GM15510 (cell line): ENCODE measurements around the gene CABLES2.

Experiments used
- POLR2A ChIP-seq: IDR thresholded peaks from 3 replicates; pipeline ENCODE4 v1.6.1; 2011; ENCODE audit warnings: borderline replicate concordance; ENCODE audit not compliant: insufficient read length; ENCODE audit errors: extremely low read depth

CABLES2 gene

GRCh38 chr20:62381202-62381797, 25.8 kb downstream of the CABLES2 start:
- TF ChIP-seq POLR2A: no peak

- no peak for TF ChIP-seq POLR2A
Measured at GRCh38 chr20:62378215-62378614, 28.9 kb downstream of the CABLES2 start.

DNA sequence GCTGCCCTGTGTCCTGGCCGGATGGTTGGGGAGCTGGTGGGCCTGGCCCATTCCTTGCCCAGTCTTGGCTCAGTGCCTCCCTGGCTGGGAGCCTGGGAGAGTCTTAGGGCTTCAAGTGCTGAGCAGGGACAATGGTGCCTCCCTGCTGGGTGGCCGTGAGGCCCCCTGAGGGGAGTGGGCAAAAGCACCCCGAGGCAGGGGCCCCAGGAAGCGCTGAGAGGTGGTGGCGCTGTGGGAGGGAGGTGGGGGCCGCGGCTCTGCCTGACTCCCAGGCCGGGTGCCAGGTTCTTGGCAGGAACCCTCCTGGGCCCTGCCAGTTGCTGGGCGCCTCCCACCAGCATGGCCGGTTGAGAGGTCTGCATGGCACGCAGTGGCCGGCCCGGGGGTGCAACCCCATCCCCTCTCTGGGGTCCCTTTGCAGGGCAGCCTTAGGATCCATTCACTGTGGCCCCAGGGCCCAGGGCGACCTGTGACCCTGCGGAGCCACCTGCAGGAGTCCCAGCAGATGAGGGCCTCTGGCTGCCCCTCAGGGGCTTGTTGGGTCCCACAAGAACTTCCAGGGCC, 29.4 kb downstream of the CABLES2 start:
- TF ChIP-seq POLR2A: no peak

- no peak for TF ChIP-seq POLR2A
Measured at GRCh38 chr20:62377064-62377461, 30.0 kb downstream of the CABLES2 start.

DNA sequence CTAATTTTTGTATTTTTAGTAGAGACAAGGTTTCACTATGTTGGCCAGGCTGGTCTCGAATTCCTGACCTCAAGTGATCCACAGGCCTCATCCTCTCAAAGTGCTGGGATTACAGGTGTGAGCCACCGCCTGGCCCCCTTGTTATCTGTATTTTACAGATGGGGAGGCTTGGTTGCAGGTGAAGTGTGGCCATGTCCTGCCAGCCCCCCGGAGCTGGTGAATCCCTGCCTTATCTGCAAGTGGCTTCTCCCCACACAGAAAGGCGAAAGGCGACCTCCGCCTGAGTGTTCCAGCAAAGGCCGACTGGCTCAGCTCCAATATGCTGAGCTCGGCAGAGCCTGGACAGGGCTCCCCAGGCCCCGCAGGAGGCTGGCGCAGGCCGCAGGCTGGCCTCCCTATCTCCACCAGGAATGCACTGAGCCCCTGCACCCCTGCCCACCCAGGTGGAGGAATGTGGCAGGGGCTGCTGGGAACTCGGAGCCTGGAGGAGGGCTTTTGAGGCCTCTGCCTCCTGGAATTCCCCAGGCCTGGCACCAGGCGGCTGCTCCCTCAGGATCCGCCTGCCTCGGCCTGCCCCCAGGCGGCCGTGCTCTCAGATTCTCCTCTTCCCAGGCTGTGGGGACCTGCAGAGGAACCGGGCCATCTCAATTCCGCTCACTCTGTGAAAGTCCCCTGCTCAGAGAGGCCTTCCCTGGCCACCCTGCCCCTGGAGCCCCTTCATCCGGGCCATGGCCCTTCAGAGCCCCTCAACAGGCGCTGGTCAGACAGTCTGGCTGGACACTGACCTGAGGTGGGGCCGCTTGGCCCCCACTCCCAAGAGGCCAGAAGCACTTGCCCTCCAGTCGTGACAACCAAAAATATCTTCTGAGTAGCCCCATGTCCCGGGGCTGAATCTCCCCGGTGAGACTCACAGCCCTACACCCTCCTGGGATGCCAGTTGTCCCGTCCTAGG, 30.7 kb downstream of the CABLES2 start:
- TF ChIP-seq POLR2A: no peak

DNA sequence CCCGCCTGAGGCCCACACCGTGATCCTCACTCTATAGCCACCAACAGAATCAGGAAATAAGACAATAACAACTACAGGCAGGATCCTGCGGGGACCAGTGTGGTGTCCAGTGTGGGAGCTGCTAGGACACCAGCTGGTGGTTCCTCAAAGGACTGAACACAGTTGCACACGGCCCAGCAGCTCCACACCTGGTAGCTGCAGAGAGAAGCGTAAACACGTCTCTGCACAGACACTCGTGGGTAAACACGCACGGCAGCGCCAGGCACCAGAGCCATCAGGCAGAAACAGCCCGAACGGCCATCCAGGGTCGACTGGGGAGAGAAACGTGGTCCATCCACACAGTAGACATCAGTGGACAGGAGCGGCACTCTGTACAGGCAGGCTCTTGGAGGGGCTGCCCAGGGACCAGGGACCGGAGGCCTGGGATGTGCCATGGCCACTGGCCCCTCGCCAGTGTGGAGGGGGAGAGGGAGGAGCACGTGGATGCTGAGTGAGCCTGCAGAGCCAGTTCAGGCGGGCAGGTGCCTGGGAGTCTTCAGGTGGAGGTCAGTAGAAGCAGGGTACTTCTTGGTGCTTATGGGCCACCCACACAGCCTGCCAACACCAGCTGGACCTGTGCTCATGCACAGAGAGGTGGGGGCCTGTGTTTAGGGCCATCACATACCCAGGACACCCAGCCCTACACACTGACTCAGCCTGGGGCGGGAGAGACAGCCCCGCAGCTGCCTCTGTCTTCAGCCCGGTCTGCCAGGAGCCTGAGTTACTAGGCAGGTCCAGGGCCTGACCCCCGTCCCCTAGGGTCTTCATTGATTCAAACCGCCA, 32.5 kb downstream of the CABLES2 start:
- TF ChIP-seq POLR2A: no peak

DNA sequence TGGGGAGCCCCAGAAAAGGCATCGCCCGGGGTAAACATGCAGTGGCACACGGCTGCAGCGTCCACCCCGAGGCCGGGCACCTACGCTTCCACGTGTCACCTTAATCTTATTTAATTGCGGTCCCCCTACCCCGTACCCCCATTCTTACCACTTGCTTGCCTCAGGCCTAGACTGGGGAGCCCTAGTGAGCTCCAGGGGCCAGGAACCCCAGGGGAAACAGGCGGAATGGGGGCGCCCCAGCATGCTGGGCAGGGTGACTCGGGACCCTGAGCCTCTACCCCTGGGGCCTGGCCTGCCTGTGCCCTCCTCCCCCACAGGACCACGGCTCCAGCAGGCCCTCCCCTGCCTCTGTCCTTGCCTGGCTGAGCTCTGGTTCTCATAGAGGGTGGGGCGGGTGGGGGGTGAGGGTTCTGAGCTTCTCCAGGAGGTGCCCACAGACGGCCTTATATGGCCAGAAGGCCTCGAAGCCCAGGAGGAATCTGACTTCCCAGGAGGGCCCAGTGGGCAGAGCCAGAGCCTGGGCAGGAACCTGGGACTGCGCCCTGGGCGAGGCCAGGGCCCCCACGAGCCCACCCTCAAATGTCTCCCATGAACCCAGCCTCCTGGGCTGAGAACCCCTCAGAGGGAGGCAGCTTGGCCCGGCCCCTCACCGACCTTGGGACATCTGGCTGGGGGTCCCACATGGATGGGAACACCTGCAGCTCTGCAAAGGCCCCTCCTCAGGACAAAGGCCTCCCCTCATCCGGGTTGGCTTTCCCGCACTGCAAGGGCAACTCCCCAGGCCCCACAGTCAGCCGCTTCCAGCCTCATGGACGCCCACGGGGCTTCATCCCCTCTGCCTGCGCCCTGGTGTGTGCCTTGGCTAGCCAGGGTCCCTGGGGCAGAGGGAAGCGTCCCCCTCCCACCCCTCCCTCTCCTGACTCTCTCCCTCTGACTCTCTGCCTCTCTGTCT, 34.8 kb downstream of the CABLES2 start:
- TF ChIP-seq POLR2A: no peak

GRCh38 chr20:62371588-62372041, 35.5 kb downstream of the CABLES2 start:
- no peak for TF ChIP-seq POLR2A

- no peak for TF ChIP-seq POLR2A
Measured at GRCh38 chr20:62370807-62371587, 36.1 kb downstream of the CABLES2 start.

DNA sequence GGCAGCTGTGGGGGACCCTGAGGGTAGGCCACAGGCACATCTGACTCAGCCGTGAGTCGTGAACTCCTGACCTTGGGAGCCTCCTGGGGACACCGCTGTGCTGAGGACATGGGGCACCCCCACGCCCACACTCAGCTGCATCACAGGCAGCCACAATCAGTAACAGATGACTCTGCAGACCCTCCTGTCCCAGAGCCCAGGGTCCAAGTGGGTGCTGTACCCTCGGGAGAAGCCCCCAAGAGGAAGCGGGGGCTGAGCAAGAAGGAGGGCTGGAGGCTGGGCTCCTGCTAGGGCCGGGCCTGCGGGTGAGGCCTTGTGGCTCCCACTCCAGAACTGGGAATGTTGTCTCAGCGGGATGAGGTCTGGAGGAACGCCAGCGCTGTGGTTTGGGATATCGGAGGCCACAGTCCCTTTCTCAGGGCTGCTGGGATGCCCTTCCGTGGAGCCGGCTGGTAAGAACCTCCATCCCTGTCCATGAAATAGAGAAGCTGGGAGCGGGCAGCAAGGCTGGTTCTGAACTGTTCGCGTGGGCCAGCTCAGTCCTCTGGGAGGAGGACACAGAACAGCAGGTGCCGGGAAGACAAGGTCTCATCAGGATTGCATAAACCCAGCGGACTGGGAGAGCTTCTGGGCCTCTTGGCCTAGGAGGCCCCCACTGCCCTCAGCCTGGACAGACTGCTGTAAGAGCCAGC, 36.8 kb downstream of the CABLES2 start:
- TF ChIP-seq POLR2A: no peak

DNA sequence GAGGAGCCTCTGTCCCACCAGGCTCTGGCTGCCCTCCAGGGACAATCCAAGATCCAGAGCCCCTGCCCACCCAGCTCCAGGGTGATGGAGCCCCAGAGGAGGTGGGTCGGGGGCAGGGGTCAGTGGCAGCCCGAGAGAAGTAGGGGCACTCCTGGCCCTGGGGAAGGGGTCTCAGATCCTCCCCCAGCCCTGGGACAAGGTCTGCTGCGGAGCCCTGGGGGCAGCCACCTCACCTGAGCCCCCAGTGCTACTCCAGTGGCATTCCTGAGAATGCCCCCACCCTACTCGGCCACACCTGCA, 37.3 kb downstream of the CABLES2 start:
- TF ChIP-seq POLR2A: no peak

DNA sequence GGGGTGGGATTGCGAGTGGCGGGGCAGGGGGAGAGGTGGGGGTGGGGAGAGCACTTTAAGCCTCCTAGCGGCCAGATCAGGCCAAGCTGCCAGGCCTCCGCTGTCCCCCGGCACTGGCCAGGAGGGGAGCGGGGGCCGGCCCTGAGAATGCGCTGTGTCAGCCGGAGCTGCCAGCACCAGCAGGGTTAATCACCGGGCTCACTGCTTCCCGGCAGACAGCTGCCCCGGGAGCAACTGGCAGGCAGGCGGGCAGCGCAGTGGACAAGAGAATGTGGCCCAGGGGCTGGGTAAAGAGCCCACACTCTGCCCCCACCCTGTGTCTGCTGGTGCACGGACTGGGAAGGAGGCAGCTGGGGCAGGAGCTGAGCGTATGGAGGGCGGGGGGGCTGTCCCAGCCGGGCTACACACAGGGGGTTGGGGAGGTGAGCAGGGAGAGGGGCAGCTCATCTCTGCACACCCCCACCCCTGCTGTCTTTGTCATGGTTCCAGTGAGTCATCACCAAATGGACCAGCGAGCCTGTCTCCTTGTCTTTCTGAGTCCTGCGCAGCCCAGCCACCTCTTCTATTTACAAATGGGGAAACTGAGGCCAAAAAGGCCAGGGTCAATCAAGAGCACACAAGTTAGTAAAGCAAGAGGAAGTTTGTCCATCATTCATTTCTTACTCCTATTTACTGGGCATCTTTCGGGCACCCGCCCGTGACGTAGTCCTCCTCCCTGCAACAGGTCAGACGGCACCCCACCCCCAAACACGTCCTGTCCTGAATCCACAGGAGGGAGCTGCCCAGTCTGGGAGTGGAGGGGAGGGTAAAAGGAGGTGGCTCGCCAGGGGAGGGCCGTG, 37.9 kb downstream of the CABLES2 start:
- TF ChIP-seq POLR2A: no peak

- TF ChIP-seq POLR2A: no peak
Measured at GRCh38 chr20:62368392-62368975, 38.6 kb downstream of the CABLES2 start.
